ENCODE data around the gene ADGRV1. TPM values are rescaled to one million over a fixed set of nuclear protein-coding genes. Genes with fewer than 3 reads are reported as not detected.

ADGRV1 gene
- total and polyA plus RNA-seq, 8 donors, result 0.75 to 10.3 (median 4.0) TPM

DNA sequence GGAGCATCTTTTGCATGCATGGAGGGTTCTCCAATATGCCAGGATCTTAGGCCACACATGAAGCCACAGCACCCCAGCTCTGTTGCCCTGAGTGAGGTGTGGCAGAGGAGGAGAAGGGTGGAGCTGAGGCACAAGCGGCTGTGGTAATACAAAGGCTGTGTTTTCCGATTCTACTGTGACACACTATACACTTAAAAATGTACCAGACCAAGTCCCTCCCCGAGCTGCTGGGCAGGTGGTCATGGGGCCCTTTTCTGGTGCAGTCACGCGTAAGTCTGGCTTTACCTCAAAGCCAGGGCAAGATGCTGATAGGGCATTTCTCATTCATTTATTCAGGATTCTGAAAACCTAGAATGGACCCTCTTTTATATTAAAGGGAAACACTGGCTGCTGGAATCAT is 3.7 kb downstream of the ADGRV1 start:
- 39 to 65% (median 51%) methylated on average over 5 of the region's 5 CpGs for WGBS, 5 donors
- TF ChIP-seq POLR2AphosphoS5 (IDR thresholded peaks at IDR 0.05), result no peak
- no peak for TF ChIP-seq POLR2A (IDR thresholded peaks at IDR 0.05)
- TF ChIP-seq EP300 (IDR thresholded peaks at IDR 0.05), result no peak
- TF ChIP-seq, protein P1, sequence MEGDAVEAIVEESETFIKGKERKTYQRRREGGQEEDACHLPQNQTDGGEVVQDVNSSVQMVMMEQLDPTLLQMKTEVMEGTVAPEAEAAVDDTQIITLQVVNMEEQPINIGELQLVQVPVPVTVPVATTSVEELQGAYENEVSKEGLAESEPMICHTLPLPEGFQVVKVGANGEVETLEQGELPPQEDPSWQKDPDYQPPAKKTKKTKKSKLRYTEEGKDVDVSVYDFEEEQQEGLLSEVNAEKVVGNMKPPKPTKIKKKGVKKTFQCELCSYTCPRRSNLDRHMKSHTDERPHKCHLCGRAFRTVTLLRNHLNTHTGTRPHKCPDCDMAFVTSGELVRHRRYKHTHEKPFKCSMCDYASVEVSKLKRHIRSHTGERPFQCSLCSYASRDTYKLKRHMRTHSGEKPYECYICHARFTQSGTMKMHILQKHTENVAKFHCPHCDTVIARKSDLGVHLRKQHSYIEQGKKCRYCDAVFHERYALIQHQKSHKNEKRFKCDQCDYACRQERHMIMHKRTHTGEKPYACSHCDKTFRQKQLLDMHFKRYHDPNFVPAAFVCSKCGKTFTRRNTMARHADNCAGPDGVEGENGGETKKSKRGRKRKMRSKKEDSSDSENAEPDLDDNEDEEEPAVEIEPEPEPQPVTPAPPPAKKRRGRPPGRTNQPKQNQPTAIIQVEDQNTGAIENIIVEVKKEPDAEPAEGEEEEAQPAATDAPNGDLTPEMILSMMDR (IDR thresholded peaks at IDR 0.05), result no peak
- no peaks in the 10 kb centered on the region for H3K36me3 ChIP-seq
- no peaks in the 10 kb centered on the region for H3K9me3 ChIP-seq
- H3K27ac ChIP-seq, result no peak overlapping the region
- intact Hi-C loops (cut with DNase I; ENCODE audit: low total_unique reads), result no loop called here
- no peak overlapping the region for H3K4me3 ChIP-seq
- peaks cover 0 to 53% (median 39%) of the 10 kb centered on the region in 3 donors for H3K27me3 ChIP-seq
- peak in 1 of 2 donors; percentile 3 for DNase-seq
- peaks cover 8 to 17% (median 16%) of the 10 kb centered on the region in 4 donors for H3K4me1 ChIP-seq

DNA sequence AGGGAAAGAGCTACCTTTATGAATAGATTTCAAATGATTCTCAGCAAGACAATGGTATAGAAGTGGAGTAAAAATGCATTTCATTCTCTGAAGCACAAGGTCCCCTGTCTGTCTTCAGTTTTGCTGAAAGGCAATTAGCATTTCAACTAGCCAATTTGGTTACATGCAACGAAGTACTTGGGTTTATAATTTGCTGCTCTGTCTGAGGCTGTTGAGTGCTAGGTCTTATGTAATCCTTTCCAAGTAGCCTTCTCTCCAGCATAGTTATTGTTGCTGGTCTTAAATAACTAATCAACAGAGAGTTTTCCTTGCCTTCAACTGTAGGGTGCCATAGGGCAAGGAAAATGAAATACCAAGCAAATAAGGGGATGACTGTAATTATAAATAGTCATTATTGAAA is 4.5 kb downstream of the ADGRV1 start:
- TF ChIP-seq POLR2A (IDR thresholded peaks at IDR 0.05) (no peak), EP300 (IDR thresholded peaks at IDR 0.05) (no peak), POLR2AphosphoS5 (IDR thresholded peaks at IDR 0.05) (no peak)
- TF ChIP-seq, protein P1 (IDR thresholded peaks at IDR 0.05), result no peak
- H3K27ac ChIP-seq, result no peak overlapping the region
- WGBS, 5 donors, result 43 to 69% (median 54%) methylated on average over 1 of the region's 1 CpG
- no peaks in the 10 kb centered on the region for H3K36me3 ChIP-seq
- peaks cover 0 to 45% (median 31%) of the 10 kb centered on the region in 3 donors for H3K27me3 ChIP-seq
- H3K9me3 ChIP-seq, result no peaks in the 10 kb centered on the region
- no peak overlapping the region for H3K4me3 ChIP-seq
- no peak for DNase-seq
- intact Hi-C loops (cut with DNase I; ENCODE audit: low total_unique reads), result no loop called here
- H3K4me1 ChIP-seq, result peaks cover 8 to 12% (median 11%) of the 10 kb centered on the region in 4 donors

DNA sequence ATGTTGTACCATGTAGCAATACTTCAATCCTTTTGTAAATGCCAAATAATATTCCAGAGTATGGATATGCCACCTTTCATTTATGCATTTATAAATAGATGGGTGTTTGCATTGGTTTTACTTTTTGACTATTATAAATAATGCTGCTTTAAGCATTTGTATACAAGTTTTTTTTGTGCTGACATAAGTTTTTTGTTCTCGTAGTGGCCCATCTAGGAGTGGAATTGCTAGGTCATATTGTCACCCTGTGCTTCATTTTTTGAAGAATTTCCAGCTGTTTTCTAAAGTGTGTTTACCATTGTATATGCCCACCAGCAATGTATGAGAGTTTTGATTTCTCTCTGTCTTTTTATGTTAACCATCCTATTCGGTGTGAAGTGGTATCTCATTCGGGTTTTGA is 6.9 kb downstream of the ADGRV1 start:
- TF ChIP-seq, protein P1 (IDR thresholded peaks at IDR 0.05), result no peak
- no peak for TF ChIP-seq POLR2AphosphoS5 (IDR thresholded peaks at IDR 0.05)
- no peak for TF ChIP-seq EP300 (IDR thresholded peaks at IDR 0.05)
- no peak for TF ChIP-seq POLR2A (IDR thresholded peaks at IDR 0.05)
- 82 to 94% (median 93%) methylated on average over 3 of the region's 3 CpGs for WGBS, 5 donors

DNA sequence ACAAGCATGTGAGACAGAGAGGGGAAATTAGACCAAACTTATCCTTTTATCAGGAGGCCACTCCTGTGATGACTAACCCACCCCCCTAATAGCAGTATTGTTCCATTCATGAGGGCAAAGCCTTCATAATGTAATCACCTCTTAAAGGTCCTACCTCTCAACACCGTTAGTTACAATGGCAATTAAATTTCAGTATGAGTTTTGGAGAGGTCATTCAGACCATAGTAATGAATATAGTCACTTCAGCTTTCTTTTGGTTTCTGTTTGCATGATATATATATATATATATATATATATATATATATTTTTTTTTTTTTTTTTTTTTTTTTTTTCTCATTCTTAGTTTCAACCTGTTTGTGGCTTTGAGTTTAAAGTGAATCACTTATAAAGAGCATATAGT is 10.5 kb downstream of the ADGRV1 start:
- no peaks in the 10 kb centered on the region for H3K9me3 ChIP-seq
- no peaks in the 10 kb centered on the region for H3K27me3 ChIP-seq
- intact Hi-C loops (cut with DNase I; ENCODE audit: low total_unique reads), result no loop called here
- H3K27ac ChIP-seq, result no peak overlapping the region
- TF ChIP-seq EP300 (IDR thresholded peaks at IDR 0.05), result no peak
- TF ChIP-seq, protein P1 (IDR thresholded peaks at IDR 0.05), result no peak
- WGBS, 5 donors, result 74 to 94% (median 80%) methylated on average over 1 of the region's 1 CpG
- DNase-seq, result no peak
- no peaks in the 10 kb centered on the region for H3K4me1 ChIP-seq
- H3K36me3 ChIP-seq, result no peaks in the 10 kb centered on the region
- no peak overlapping the region for H3K4me3 ChIP-seq

More for the DNA sequence above, 6.9 kb downstream of the ADGRV1 start:
- Histone ChIP-seq H3K9me3 (no peaks in the 10 kb centered on the region), H3K4me1 (no peaks in the 10 kb centered on the region), H3K4me3 (no peak overlapping the region), H3K36me3 (no peaks in the 10 kb centered on the region), H3K27ac (no peak overlapping the region), H3K27me3 (peaks cover 0 to 21% (median 10%) of the 10 kb centered on the region in 3 donors)
- DNase-seq, result no peak
- intact Hi-C loops (cut with DNase I; ENCODE audit: low total_unique reads), result no loop called here

All from stomach (tissue), 9 donors.